H1 (cell line): Measurements from ENCODE around the gene ZNF451. TPM values are rescaled to one million over a fixed set of nuclear protein-coding genes. Genes with fewer than 3 reads are reported as not detected.

Experiments
- BACH1 ChIP-seq: IDR thresholded peaks from 2 replicates; pipeline ENCODE4 v1.6.1; 2012; ENCODE audit warnings: low read length, improper control_type of control experiment
- BCL11A ChIP-seq, 2 experiments: IDR thresholded peaks; one replicate each; pipeline ENCODE4 v1.6.1; 2011; ENCODE audit warnings: low read depth in 2 of 2, low read length in 2 of 2, mild to moderate bottlenecking in 2 of 2
- CBX8 ChIP-seq: fragments of 300-800, 300-1000 bp; sonication (generic); IDR thresholded peaks from 2 replicates; pipeline ENCODE4 v1.7.1; 2016; ENCODE audit warnings: low read depth, low read length, borderline replicate concordance
- CREB1 ChIP-seq: IDR thresholded peaks from 2 replicates; pipeline ENCODE4 v1.6.1; 2012; ENCODE audit warnings: inconsistent platforms
- CTBP2 ChIP-seq: IDR thresholded peaks from 2 replicates; pipeline ENCODE4 v1.7.0; 2011; ENCODE audit warnings: borderline replicate concordance, mild to moderate bottlenecking, moderate library complexity, mixed read lengths, low read length; ENCODE audit not compliant: insufficient read depth, insufficient read length
- GTF2F1 ChIP-seq: IDR thresholded peaks from 2 replicates; pipeline ENCODE4 v1.6.1; 2012; ENCODE audit warnings: low read depth, low read length, improper control_type of control experiment, borderline replicate concordance
- HDAC2 ChIP-seq, 2 experiments: fragments of 300-600 bp in 1 of 2; sonication (generic) in 1 of 2; IDR thresholded peaks; 2 replicates each; pipeline ENCODE4 v1.6.1; 2011 to 2012; ENCODE audit warnings: low read depth in 2 of 2, low read length in 2 of 2, mild to moderate bottlenecking in 2 of 2, moderate library complexity in 2 of 2, borderline replicate concordance in 1 of 2, inconsistent platforms in 1 of 2
- JUN ChIP-seq: IDR thresholded peaks from 2 replicates; pipeline ENCODE4 v1.6.1; 2011; ENCODE audit warnings: low read depth, mild to moderate bottlenecking, improper control_type of control experiment, low read length
- JUND ChIP-seq: IDR thresholded peaks from 2 replicates; pipeline ENCODE4 v1.6.1; 2011; ENCODE audit warnings: mild to moderate bottlenecking, improper control_type of control experiment, low read length
- MAX ChIP-seq: IDR thresholded peaks from 2 replicates; pipeline ENCODE4 v1.6.1; 2012; ENCODE audit warnings: inconsistent platforms
- NANOG ChIP-seq: IDR thresholded peaks from 2 replicates; pipeline ENCODE4 v1.6.1; 2011; ENCODE audit warnings: low read length, low read depth, mild to moderate bottlenecking, inconsistent platforms; ENCODE audit not compliant: insufficient read depth, poor library complexity, severe bottlenecking
- NRF1 ChIP-seq: IDR thresholded peaks from 2 replicates; pipeline ENCODE4 v1.6.1; 2011; ENCODE audit warnings: mild to moderate bottlenecking, low read depth, low read length, improper control_type of control experiment
- PHF8 ChIP-seq: fragments of 200-600 bp; sonication (generic); conservative IDR thresholded peaks from 2 replicates; pipeline ENCODE4 v1.7.1; 2012; ENCODE audit warnings: low read depth, mild to moderate bottlenecking, inconsistent platforms, low read length, moderate library complexity
- POU5F1 ChIP-seq: IDR thresholded peaks from 2 replicates; pipeline ENCODE4 v1.6.1; 2011; ENCODE audit warnings: low read depth, mild to moderate bottlenecking, low read length, moderate library complexity
- RAD21 ChIP-seq, 2 experiments: IDR thresholded peaks in 1 of 2; conservative IDR thresholded peaks in 1 of 2; 2 replicates each; pipeline ENCODE4 v1.6.1; 2011; ENCODE audit warnings: low read depth in 2 of 2, low read length in 2 of 2, improper control_type of control experiment in 1 of 2, inconsistent platforms in 1 of 2, mild to moderate bottlenecking in 1 of 2, moderate library complexity in 1 of 2
- RBBP5 ChIP-seq: IDR thresholded peaks from 2 replicates; pipeline ENCODE4 v1.7.1; 2012; ENCODE audit warnings: low read depth, mild to moderate bottlenecking, inconsistent platforms, low read length, moderate library complexity, borderline replicate concordance
- RFX5 ChIP-seq: IDR thresholded peaks from 2 replicates; pipeline ENCODE4 v1.6.1; 2011; ENCODE audit warnings: low read depth, low read length, improper control_type of control experiment, borderline replicate concordance
- RXRA ChIP-seq: IDR thresholded peaks from 2 replicates; pipeline ENCODE4 v1.6.1; 2011; ENCODE audit warnings: low read depth, mild to moderate bottlenecking, low read length, moderate library complexity; ENCODE audit not compliant: insufficient read depth
- SIN3A ChIP-seq, 2 experiments: IDR thresholded peaks in 1 of 2; conservative IDR thresholded peaks in 1 of 2; 2 replicates each; pipeline ENCODE4 v1.6.1; 2011 to 2012; ENCODE audit warnings: low read length in 2 of 2, improper control_type of control experiment in 1 of 2, low read depth in 1 of 2, mild to moderate bottlenecking in 1 of 2
- SP1 ChIP-seq: IDR thresholded peaks from 2 replicates; pipeline ENCODE4 v1.6.1; 2011; ENCODE audit warnings: low read depth, low read length
- TAF1 ChIP-seq: IDR thresholded peaks from 2 replicates; pipeline ENCODE4 v1.6.1; 2011; ENCODE audit warnings: mild to moderate bottlenecking, low read depth, low read length
- TAF7 ChIP-seq: optimal IDR thresholded peaks from 2 replicates; pipeline ENCODE3; 2011; ENCODE audit warnings: low read depth, mild to moderate bottlenecking, inconsistent platforms, low read length, moderate library complexity, borderline replicate concordance
- YY1 ChIP-seq: IDR thresholded peaks from 2 replicates; pipeline ENCODE4 v1.6.1; 2011; ENCODE audit warnings: low read depth, mild to moderate bottlenecking, low read length
- polyA plus RNA-seq, 7 experiments: library from polyadenylated mRNA; depleted of rRNA in 3 of 7; stranded (reverse) in 5 of 7; unstranded in 2 of 7; fragments of >200 nt in 5 of 7; fragments of 200-250 nt in 2 of 7; gene quantifications; 1 replicate in 5 of 7; 2 replicates in 1 of 7; 4 replicates in 1 of 7; pipeline versions ENCODE4 v1.2.1 to v1.2.3, GENCODE V29; 2011 to 2013; ENCODE audit warnings: missing spikeins in 2 of 7, mixed read lengths in 2 of 7
- total RNA-seq: library from RNA; stranded (reverse); fragmentation: NEBNext Ultra II Directional; extraction: Animal tissue kit (Norgen Biotek cat#: 25700); gene quantifications from 2 replicates; pipeline ENCODE4 v1.2.1, GENCODE V29; 2021

Gene ZNF451
- total and polyA plus RNA-seq, 2 of the 8 experiments (the other 6 are each of a cell fraction or from before 2014, with no cell fraction given) = 10.7 to 56.8 TPM

GRCh38 chr6:57089687-57090457 is at the start of gene ZNF451 (continued):
- TF ChIP-seq JUND (no peak), POU5F1 (no peak), SP1 (peak; percentile 67; the same call in 1 of the 2 replicates), BCL11A (IDR thresholded peaks at IDR 0.05; ENCODE audit: low read depth in 2 of 2, low read length in 2 of 2) (no peak), RBBP5 (no peak), JUN (no peak), TAF7 (peak; percentile 46), GTF2F1 (no peak), RAD21 (IDR thresholded peaks at IDR 0.05 in 1 of 2, conservative IDR thresholded peaks at IDR 0.05 in 1 of 2; ENCODE audit: low read depth in 2 of 2, low read length in 2 of 2) (0 out of 4 replicates have a peak, but pooled peaks of 1 of the 2 experiments have one; percentile 2), BACH1 (no peak), YY1 (no peak; the same call in 1 of the 2 replicates), RXRA (no peak), NANOG (no peak), CBX8 (no peak), RFX5 (no peak), PHF8 (peak; percentile 46; the same call in 1 of the 2 replicates), NRF1 (no peak; the same call in 1 of the 2 replicates), HDAC2 (IDR thresholded peaks at IDR 0.05; ENCODE audit: borderline replicate concordance in 1 of 2, low read depth in 2 of 2, low read length in 2 of 2) (no peak), MAX (peak; percentile 66), TAF1 (peak; percentile 91), SIN3A (conservative IDR thresholded peaks at IDR 0.05 in 1 of 2, IDR thresholded peaks at IDR 0.05 in 1 of 2; ENCODE audit: low read depth in 1 of 2, low read length in 2 of 2) (peak in 1 of 2 experiments; percentile 87; a peak in 2 of 4 replicates), CTBP2 (no peak), CREB1 (peak; percentile 55; the same call in 1 of the 2 replicates)
